Ovary (tissue), 3 donors: ENCODE results near the gene DNMT3A.
A peak's percentile ranks its signal among the peaks of the same experiment; 100 is the strongest.

Source experiments
- EP300 ChIP-seq: sonication (generic); formaldehyde crosslinking; IDR thresholded peaks from one replicate; pipeline ENCODE4 v1.6.1; 2017; ENCODE audit warnings: antibody characterized with exemption
- POLR2A ChIP-seq: fragments of 450-650 bp; IDR thresholded peaks from one replicate; pipeline ENCODE4 v1.6.1; 2017; ENCODE audit warnings: antibody characterized with exemption, mild to moderate bottlenecking, moderate library complexity
- TF ChIP-seq, protein P1 (sequence below), 3 donors: fragments of 450-650 bp in 2 of 3; fragments of 200-600 bp in 1 of 3; IDR thresholded peaks; one replicate each; pipeline versions ENCODE4 v1.5.1 to v1.8.0; 2016 to 2022; ENCODE audit warnings: antibody characterized with exemption in 3 of 3, mild to moderate bottlenecking in 1 of 3
- donor health status: DM: no; HTN: no; CAD: no.

DNA sequence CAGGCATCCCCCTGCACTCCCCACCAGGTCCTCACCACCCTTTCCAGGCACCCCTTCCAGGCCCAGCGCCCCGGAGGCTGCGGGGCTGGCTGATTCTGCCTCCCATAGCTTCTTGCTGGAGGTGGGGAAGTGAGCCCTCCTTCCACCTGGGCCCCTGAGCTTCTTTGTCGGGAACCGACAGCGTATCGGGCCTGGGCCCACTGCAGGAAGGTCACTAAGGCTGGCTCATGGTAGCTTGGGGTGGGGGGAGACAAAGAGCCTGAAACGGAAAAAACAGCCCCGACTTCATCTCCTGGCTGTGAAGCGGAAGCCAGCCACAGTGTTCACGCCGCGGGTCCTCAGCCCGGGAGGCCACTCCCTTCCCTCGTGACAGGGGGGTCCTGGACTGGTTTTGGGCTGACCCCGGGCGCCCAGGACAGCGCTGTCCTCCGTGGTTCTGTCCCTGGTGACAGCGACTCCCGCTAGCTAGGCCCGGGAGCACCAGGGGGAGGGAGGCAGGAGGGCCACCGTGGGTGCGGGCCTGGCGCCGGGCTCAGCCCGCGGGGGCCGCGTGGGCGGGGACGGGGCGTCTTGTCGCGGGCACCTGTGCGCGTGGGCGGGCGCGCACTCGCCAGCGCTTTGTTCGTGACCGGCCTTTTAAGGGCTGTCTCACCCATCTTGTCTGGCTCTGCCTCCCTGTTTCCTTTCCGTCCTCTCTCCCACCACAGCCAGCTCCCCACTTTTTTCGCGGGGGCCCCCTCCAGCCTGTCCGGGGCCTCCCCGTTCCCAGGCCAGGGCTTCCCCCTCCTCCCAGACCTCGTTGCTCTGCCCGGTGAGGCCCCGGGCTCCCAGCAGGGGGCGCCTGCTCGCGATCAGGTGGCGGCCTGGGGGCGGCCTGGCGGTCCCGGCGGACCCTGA is 64.9 kb downstream of the DNMT3A start:
- TF ChIP-seq EP300 (no peak), POLR2A (no peak)
- TF ChIP-seq, protein P1, sequence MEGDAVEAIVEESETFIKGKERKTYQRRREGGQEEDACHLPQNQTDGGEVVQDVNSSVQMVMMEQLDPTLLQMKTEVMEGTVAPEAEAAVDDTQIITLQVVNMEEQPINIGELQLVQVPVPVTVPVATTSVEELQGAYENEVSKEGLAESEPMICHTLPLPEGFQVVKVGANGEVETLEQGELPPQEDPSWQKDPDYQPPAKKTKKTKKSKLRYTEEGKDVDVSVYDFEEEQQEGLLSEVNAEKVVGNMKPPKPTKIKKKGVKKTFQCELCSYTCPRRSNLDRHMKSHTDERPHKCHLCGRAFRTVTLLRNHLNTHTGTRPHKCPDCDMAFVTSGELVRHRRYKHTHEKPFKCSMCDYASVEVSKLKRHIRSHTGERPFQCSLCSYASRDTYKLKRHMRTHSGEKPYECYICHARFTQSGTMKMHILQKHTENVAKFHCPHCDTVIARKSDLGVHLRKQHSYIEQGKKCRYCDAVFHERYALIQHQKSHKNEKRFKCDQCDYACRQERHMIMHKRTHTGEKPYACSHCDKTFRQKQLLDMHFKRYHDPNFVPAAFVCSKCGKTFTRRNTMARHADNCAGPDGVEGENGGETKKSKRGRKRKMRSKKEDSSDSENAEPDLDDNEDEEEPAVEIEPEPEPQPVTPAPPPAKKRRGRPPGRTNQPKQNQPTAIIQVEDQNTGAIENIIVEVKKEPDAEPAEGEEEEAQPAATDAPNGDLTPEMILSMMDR (IDR thresholded peaks at IDR 0.05): peak in 1 of 3 donors; percentile 60
